Breast epithelium (tissue), 4 donors: ENCODE results near the gene ERGIC1. TPM values are rescaled to one million over a fixed set of nuclear protein-coding genes. Genes with fewer than 3 reads are reported as not detected.

Experiments
- DNase-seq, 2 donors: peaks; one replicate each; pipeline ENCODE4 v3.0.0-alpha.2; 2019; ENCODE audit warnings: low spot score in 2 of 2
- H3K27ac ChIP-seq, 2 donors: fragments of 200-600 bp; sonication (generic) in 1 of 2; one replicate each; pipeline ENCODE4 v1.5.1; 2016 to 2019; ENCODE audit warnings: mild to moderate bottlenecking in 1 of 2
- H3K27me3 ChIP-seq, 2 donors: fragments of 200-600 bp; sonication (generic) in 1 of 2; one replicate each; pipeline versions ENCODE4 v1.5.1 to v1.6.0; 2017 to 2019; ENCODE audit warnings: control low read depth in 1 of 2, mild to moderate bottlenecking in 1 of 2
- H3K36me3 ChIP-seq: fragments of 200-600 bp; one replicate; pipeline ENCODE4 v1.5.1; 2019
- H3K4me1 ChIP-seq, 2 donors: fragments of 200-600 bp; sonication (generic); one replicate each; pipeline ENCODE4 v1.5.1; 2016 to 2019; ENCODE audit warnings: control low read depth in 1 of 2
- H3K4me3 ChIP-seq, 3 donors: fragments of 200-600 bp; sonication (generic); 1 replicate in 2 of 3; 2 replicates in 1 of 3; pipeline ENCODE4 v1.5.1; 2016 to 2019; ENCODE audit warnings: mild to moderate bottlenecking in 3 of 3, moderate library complexity in 2 of 3
- H3K9me3 ChIP-seq, 2 donors: fragments of 200-600 bp; sonication (generic) in 1 of 2; one replicate each; pipeline ENCODE4 v1.5.1; 2016 to 2019; ENCODE audit warnings: control low read depth in 1 of 2
- CTCF ChIP-seq, 3 donors: fragments of 450-650 bp; IDR thresholded peaks; one replicate each; pipeline ENCODE4 v1.5.1; 2016 to 2017; ENCODE audit warnings: antibody characterized with exemption in 3 of 3, mild to moderate bottlenecking in 3 of 3, moderate library complexity in 3 of 3
- POLR2A ChIP-seq: fragments of 450-650 bp; IDR thresholded peaks from one replicate; pipeline ENCODE4 v1.6.1; 2016; ENCODE audit warnings: antibody characterized with exemption, mild to moderate bottlenecking, moderate library complexity
- POLR2AphosphoS5 ChIP-seq, 3 donors: sonication (generic); formaldehyde crosslinking; IDR thresholded peaks; one replicate each; pipeline ENCODE4 v1.6.1; 2017; ENCODE audit warnings: antibody characterized with exemption in 3 of 3
- intact Hi-C: fragments of 100-400 bp; cut with DNase I; formaldehyde crosslinking; loops from one replicate; pipeline ENCODE4 v1.15.1; 2023; ENCODE audit warnings: low total_unique reads
- total RNA-seq, 3 donors: library from RNA; depleted of rRNA; stranded (reverse); fragments of >200 nt; gene quantifications; one replicate each; pipeline ENCODE4 v1.1.0, GENCODE V29; 2016

ERGIC1 gene
- total RNA-seq, 3 donors from 2014 or later: 86.6 to 139 (median 95.2) TPM

DNA sequence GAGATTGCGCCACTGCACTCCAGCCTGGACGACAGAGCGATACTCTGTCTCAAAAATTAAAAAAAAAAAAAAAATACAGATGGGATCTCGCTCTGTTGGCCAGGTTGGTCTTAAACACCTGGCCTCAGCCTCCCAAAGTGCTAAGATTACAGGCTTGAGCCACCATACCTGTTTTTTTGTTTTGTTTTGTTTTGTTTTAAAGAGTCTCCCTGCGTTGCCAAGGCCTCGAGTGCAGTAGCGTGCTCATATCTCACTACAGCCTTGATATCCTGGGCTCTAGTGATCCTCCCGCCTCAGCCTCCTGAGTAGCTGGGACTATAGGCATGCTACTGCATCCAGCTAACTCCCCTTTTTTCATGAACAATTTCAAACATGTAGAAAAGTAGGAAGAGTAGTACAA is 156.7 kb downstream of the ERGIC1 start:
- no peak for DNase-seq
- TF ChIP-seq POLR2A (no peak), POLR2AphosphoS5 (IDR thresholded peaks at IDR 0.05) (no peak), CTCF (IDR thresholded peaks at IDR 0.05) (no peak)
- Histone ChIP-seq H3K9me3 (no peaks in the 10 kb centered on the region), H3K36me3 (no peaks in the 10 kb centered on the region), H3K27ac (no peak overlapping the region), H3K27me3 (no peaks in the 10 kb centered on the region), H3K4me3 (no peak overlapping the region), H3K4me1 (peaks cover 0 to under 1% of the 10 kb centered on the region in 2 donors)
- intact Hi-C loops: loop anchor here (5.0 kb wide), 1 partner anchor 217 kb away; no protein-coding TSS in a partner anchor

- Histone ChIP-seq H3K27me3 (no peaks in the 10 kb centered on the region), H3K27ac (no peak overlapping the region), H3K4me3 (no peak overlapping the region), H3K9me3 (no peaks in the 10 kb centered on the region), H3K36me3 (no peaks in the 10 kb centered on the region), H3K4me1 (no peaks in the 10 kb centered on the region)
- TF ChIP-seq CTCF (IDR thresholded peaks at IDR 0.05) (no peak), POLR2A (no peak), POLR2AphosphoS5 (IDR thresholded peaks at IDR 0.05) (no peak)
- DNase-seq: no peak
- intact Hi-C loops: loop anchor here (5.0 kb wide), 1 partner anchor 213 kb away; no protein-coding TSS in a partner anchor
These were observed 160.4 kb downstream of the ERGIC1 start for GRCh38 chr5:172994405-172994804.

- DNase-seq: no peak
- H3K4me3 ChIP-seq: no peak overlapping the region
- intact Hi-C loops: no loop called here
- H3K27me3 ChIP-seq: no peaks in the 10 kb centered on the region
- no peaks in the 10 kb centered on the region for H3K36me3 ChIP-seq
- no peak for TF ChIP-seq CTCF (IDR thresholded peaks at IDR 0.05)
- TF ChIP-seq POLR2AphosphoS5 (IDR thresholded peaks at IDR 0.05): no peak
- TF ChIP-seq POLR2A: no peak
- H3K27ac ChIP-seq: no peak overlapping the region
- no peaks in the 10 kb centered on the region for H3K9me3 ChIP-seq
- H3K4me1 ChIP-seq: no peaks in the 10 kb centered on the region
These were observed 165.4 kb downstream of the ERGIC1 start for GRCh38 chr5:172999372-172999973.

DNA sequence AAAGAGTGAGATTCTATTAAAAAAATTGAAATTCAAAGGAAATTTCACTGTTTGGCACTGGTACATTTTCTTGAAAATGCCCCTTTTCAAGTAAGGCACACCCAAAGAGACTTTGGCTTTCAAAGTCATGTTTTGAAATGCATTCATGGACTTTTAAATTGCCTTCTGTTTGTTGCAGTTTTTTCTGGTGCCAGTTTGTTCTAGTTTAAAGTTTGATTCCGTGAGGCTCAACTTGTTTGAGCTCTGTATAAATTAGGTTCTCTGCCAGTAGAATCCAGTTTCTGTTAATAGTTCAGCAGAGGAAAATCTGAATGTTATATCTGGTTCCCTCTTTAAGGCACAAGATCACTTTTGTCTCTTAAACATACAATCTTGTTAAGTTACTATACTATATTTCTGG is 165.9 kb downstream of the ERGIC1 start:
- Histone ChIP-seq H3K4me3 (no peak overlapping the region), H3K4me1 (no peaks in the 10 kb centered on the region), H3K27ac (no peak overlapping the region), H3K9me3 (no peaks in the 10 kb centered on the region), H3K36me3 (no peaks in the 10 kb centered on the region), H3K27me3 (no peaks in the 10 kb centered on the region)
- TF ChIP-seq CTCF (IDR thresholded peaks at IDR 0.05): no peak
- intact Hi-C loops: no loop called here
- DNase-seq: no peak

DNA sequence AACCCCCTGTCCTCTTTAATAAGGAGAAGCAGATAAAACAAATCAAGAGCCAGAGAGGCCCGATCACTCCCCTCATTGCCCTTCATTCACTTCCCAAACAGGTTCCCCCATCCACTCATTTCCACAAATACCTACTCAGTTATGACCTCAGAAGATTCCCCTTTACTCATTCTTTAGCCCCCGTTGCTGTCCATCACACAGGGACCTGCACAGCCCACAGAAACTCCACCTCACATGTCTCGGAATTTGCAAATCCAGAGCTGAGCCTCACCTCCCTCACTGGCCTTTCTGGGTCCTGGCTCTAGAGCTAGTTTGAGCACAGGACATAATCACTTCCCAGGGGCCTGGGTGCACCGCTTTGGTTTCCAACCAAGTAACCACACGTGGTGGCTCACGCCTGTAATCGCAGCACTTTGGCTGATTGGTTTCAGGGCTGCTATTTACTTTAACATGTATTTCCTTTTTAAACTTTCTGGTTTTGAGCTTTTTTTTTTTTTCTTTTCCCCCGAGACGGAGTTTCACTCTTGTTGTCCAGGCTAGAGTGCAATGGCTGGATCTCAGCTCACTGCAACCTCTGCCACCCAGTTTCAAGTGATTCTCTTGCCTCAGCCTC is 167.3 kb downstream of the ERGIC1 start:
- no peaks in the 10 kb centered on the region for H3K4me1 ChIP-seq
- no peaks in the 10 kb centered on the region for H3K9me3 ChIP-seq
- H3K27me3 ChIP-seq: no peaks in the 10 kb centered on the region
- H3K36me3 ChIP-seq: no peaks in the 10 kb centered on the region
- intact Hi-C loops: no loop called here
- no peak for TF ChIP-seq CTCF (IDR thresholded peaks at IDR 0.05)
- no peak for TF ChIP-seq POLR2A
- TF ChIP-seq POLR2AphosphoS5 (IDR thresholded peaks at IDR 0.05): no peak
- no peak overlapping the region for H3K27ac ChIP-seq
- no peak overlapping the region for H3K4me3 ChIP-seq
- no peak for DNase-seq
